Nephron progenitor cell (in vitro differentiated cells): Measurements from ENCODE around the gene OSTF1.

ENCODE experiments used
- DNase-seq: peaks from one replicate; pipeline ENCODE4 v3.0.0; 2021
- H3K27ac Mint-ChIP-seq: 2 replicates; pipeline ENCODE4 v1.8.0; 2021; ENCODE audit warnings: mild to moderate bottlenecking, moderate library complexity, mixed read lengths
- H3K27me3 Mint-ChIP-seq: 2 replicates; pipeline ENCODE4 v1.8.0; 2021; ENCODE audit warnings: mild to moderate bottlenecking, low read depth, mixed read lengths; ENCODE audit not compliant: poor library complexity
- H3K36me3 Mint-ChIP-seq: 2 replicates; pipeline ENCODE4 v1.8.0; 2021; ENCODE audit warnings: low read depth, mixed read lengths
- H3K4me1 Mint-ChIP-seq: 2 replicates; pipeline ENCODE4 v1.8.0; 2021; ENCODE audit warnings: mixed read lengths
- H3K4me3 Mint-ChIP-seq: 2 replicates; pipeline ENCODE4 v1.8.0; 2021; ENCODE audit warnings: mild to moderate bottlenecking, moderate library complexity, mixed read lengths
- H3K9me3 Mint-ChIP-seq: 2 replicates; pipeline ENCODE4 v1.8.0; 2021; ENCODE audit warnings: mild to moderate bottlenecking, moderate library complexity, mixed read lengths
- CTCF ChIP-seq: fragments of 200-600 bp; sonication (generic); IDR thresholded peaks from 2 replicates; pipeline ENCODE4 v1.5.0; 2021; ENCODE audit warnings: antibody characterized with exemption

Gene OSTF1

GRCh38 chr9:75047506-75047905 is 40.8 kb upstream of the OSTF1 start:
- Mint-ChIP-seq H3K36me3 (no peaks in the 10 kb centered on the region), H3K27me3 (peaks cover 7% of the 10 kb centered on the region), H3K4me1 (no peaks in the 10 kb centered on the region), H3K27ac (no peak overlapping the region), H3K4me3 (no peak overlapping the region), H3K9me3 (no peaks in the 10 kb centered on the region)
- no peak for DNase-seq
- TF ChIP-seq CTCF, result no peak

- DNase-seq, result no peak
- Mint-ChIP-seq H3K4me1 (no peaks in the 10 kb centered on the region), H3K4me3 (no peak overlapping the region), H3K27ac (no peak overlapping the region), H3K27me3 (peaks cover 12% of the 10 kb centered on the region), H3K9me3 (peaks cover 8% of the 10 kb centered on the region), H3K36me3 (no peaks in the 10 kb centered on the region)
- TF ChIP-seq CTCF, result no peak
Observed at GRCh38 chr9:75051285-75051684, 37.0 kb upstream of the OSTF1 start.

- no peaks in the 10 kb centered on the region for H3K4me1 Mint-ChIP-seq
- no peak overlapping the region for H3K27ac Mint-ChIP-seq
- peaks cover 16% of the 10 kb centered on the region for H3K27me3 Mint-ChIP-seq
- no peak overlapping the region for H3K4me3 Mint-ChIP-seq
- no peak for DNase-seq
- peaks cover 30% of the 10 kb centered on the region for H3K9me3 Mint-ChIP-seq
- no peak for TF ChIP-seq CTCF
- no peaks in the 10 kb centered on the region for H3K36me3 Mint-ChIP-seq
Observed at GRCh38 chr9:75053869-75054268, 34.4 kb upstream of the OSTF1 start.

GRCh38 chr9:75054368-75055001 is 33.8 kb upstream of the OSTF1 start:
- Mint-ChIP-seq H3K36me3 (no peaks in the 10 kb centered on the region), H3K4me3 (no peak overlapping the region), H3K27ac (no peak overlapping the region), H3K4me1 (no peaks in the 10 kb centered on the region), H3K27me3 (peaks cover 16% of the 10 kb centered on the region), H3K9me3 (peaks cover 36% of the 10 kb centered on the region)
- no peak for DNase-seq
- TF ChIP-seq CTCF, result no peak

GRCh38 chr9:75061169-75061568 is 27.1 kb upstream of the OSTF1 start:
- no peak overlapping the region for H3K4me3 Mint-ChIP-seq
- no peaks in the 10 kb centered on the region for H3K4me1 Mint-ChIP-seq
- no peak for TF ChIP-seq CTCF
- peaks cover 4% of the 10 kb centered on the region for H3K27me3 Mint-ChIP-seq
- no peak overlapping the region for H3K27ac Mint-ChIP-seq
- H3K36me3 Mint-ChIP-seq, result no peaks in the 10 kb centered on the region
- H3K9me3 Mint-ChIP-seq, result peaks cover 31% of the 10 kb centered on the region
- DNase-seq, result no peak

- no peak for TF ChIP-seq CTCF
- H3K27ac Mint-ChIP-seq, result no peak overlapping the region
- H3K9me3 Mint-ChIP-seq, result peaks cover 10% of the 10 kb centered on the region
- H3K27me3 Mint-ChIP-seq, result no peaks in the 10 kb centered on the region
- no peaks in the 10 kb centered on the region for H3K4me1 Mint-ChIP-seq
- no peak overlapping the region for H3K4me3 Mint-ChIP-seq
- H3K36me3 Mint-ChIP-seq, result no peaks in the 10 kb centered on the region
- DNase-seq, result no peak
Observed at GRCh38 chr9:75063556-75064305, 24.6 kb upstream of the OSTF1 start.
